WTC11 (cell line): ENCODE measurements around the gene CROCC2.

Experiments
- CBFB ChIP-seq: sonication (generic); formaldehyde crosslinking; IDR thresholded peaks from 2 replicates; pipeline ENCODE4 v1.8.1; 2022; ENCODE audit warnings: mild to moderate bottlenecking, low read depth, missing genetic modification reagents
- E2F5 ChIP-seq: sonication (generic); formaldehyde crosslinking; IDR thresholded peaks from 2 replicates; pipeline ENCODE4 v1.8.1; 2022; ENCODE audit warnings: mild to moderate bottlenecking, moderate library complexity, missing genetic modification reagents
- GRHL2 ChIP-seq: fragments of 250-450 bp; sonication (Bioruptor Pico); IDR thresholded peaks from 2 replicates; pipeline ENCODE4 v1.8.0; 2022; ENCODE audit warnings: mild to moderate bottlenecking, moderate library complexity; ENCODE audit not compliant: insufficient replicate concordance, severe bottlenecking
- IRF2 ChIP-seq: sonication (generic); formaldehyde crosslinking; IDR thresholded peaks from 2 replicates; pipeline ENCODE4 v1.8.0; 2022; ENCODE audit warnings: low read depth, missing genetic modification reagents, borderline replicate concordance
- MYBL2 ChIP-seq: sonication (generic); formaldehyde crosslinking; IDR thresholded peaks from 2 replicates; pipeline ENCODE4 v1.8.1; 2023; ENCODE audit warnings: mild to moderate bottlenecking, moderate library complexity, missing genetic modification reagents
- NFYB ChIP-seq: sonication (generic); formaldehyde crosslinking; conservative IDR thresholded peaks from 2 replicates; pipeline ENCODE4 v1.8.0; 2022; ENCODE audit warnings: low read depth, missing genetic modification reagents
- SP1 ChIP-seq: sonication (generic); formaldehyde crosslinking; conservative IDR thresholded peaks from 2 replicates; pipeline ENCODE4 v1.8.1; 2022; ENCODE audit warnings: missing genetic modification reagents
- STAT6 ChIP-seq: sonication (generic); formaldehyde crosslinking; conservative IDR thresholded peaks from 2 replicates; pipeline ENCODE4 v1.8.1; 2023; ENCODE audit warnings: mild to moderate bottlenecking, low read depth, missing genetic modification reagents, moderate library complexity
- USF2 ChIP-seq: sonication (generic); formaldehyde crosslinking; IDR thresholded peaks from 2 replicates; pipeline ENCODE4 v1.8.1; 2023; ENCODE audit warnings: mild to moderate bottlenecking, missing genetic modification reagents, moderate library complexity
- TF ChIP-seq, protein P1 (sequence below): sonication (generic); formaldehyde crosslinking; IDR thresholded peaks from 2 replicates; pipeline ENCODE4 v1.8.0; 2022; ENCODE audit warnings: missing genetic modification reagents
- TF ChIP-seq, protein P2 (sequence below): fragments of 200-600 bp; IDR thresholded peaks from 2 replicates; pipeline ENCODE4 v1.8.0; 2022; ENCODE audit warnings: antibody characterized with exemption
- TF ChIP-seq, protein P3 (sequence below): sonication (generic); formaldehyde crosslinking; IDR thresholded peaks from 2 replicates; pipeline ENCODE4 v1.8.0; 2022; ENCODE audit warnings: mild to moderate bottlenecking, missing genetic modification reagents

DNA sequence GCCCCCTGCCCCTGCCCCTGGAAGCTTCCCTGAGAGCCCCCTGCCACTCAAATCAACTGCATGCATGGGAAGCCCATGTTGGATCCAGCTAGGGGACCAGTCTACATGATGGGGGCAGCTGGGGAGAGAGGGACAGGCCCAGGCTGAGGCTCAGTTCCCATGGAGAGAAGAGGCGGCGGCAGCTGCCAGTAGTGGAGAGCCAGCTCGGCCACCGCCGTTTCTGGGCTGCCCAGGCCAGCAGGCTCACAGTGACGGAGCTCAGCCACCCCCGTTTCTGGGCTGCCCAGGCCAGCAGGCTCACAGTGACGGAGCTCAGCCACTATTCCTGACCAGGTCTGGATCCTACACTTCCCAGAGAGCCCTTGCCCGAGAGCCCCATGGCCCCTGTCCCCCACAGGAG, 13.8 kb upstream of the CROCC2 start:
- TF ChIP-seq, protein P1, sequence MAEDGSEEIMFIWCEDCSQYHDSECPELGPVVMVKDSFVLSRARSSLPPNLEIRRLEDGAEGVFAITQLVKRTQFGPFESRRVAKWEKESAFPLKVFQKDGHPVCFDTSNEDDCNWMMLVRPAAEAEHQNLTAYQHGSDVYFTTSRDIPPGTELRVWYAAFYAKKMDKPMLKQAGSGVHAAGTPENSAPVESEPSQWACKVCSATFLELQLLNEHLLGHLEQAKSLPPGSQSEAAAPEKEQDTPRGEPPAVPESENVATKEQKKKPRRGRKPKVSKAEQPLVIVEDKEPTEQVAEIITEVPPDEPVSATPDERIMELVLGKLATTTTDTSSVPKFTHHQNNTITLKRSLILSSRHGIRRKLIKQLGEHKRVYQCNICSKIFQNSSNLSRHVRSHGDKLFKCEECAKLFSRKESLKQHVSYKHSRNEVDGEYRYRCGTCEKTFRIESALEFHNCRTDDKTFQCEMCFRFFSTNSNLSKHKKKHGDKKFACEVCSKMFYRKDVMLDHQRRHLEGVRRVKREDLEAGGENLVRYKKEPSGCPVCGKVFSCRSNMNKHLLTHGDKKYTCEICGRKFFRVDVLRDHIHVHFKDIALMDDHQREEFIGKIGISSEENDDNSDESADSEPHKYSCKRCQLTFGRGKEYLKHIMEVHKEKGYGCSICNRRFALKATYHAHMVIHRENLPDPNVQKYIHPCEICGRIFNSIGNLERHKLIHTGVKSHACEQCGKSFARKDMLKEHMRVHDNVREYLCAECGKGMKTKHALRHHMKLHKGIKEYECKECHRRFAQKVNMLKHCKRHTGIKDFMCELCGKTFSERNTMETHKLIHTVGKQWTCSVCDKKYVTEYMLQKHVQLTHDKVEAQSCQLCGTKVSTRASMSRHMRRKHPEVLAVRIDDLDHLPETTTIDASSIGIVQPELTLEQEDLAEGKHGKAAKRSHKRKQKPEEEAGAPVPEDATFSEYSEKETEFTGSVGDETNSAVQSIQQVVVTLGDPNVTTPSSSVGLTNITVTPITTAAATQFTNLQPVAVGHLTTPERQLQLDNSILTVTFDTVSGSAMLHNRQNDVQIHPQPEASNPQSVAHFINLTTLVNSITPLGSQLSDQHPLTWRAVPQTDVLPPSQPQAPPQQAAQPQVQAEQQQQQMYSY (CRISPR knock-in tag) = no peak
- TF ChIP-seq CBFB (CRISPR knock-in tag) (no peak), STAT6 (CRISPR knock-in tag) (no peak), SP1 (CRISPR knock-in tag) (no peak), IRF2 (CRISPR knock-in tag) (no peak), MYBL2 (CRISPR knock-in tag) (no peak), GRHL2 (CRISPR knock-in tag) (no peak), E2F5 (no peak), NFYB (no peak), USF2 (no peak)
- TF ChIP-seq, protein P2, sequence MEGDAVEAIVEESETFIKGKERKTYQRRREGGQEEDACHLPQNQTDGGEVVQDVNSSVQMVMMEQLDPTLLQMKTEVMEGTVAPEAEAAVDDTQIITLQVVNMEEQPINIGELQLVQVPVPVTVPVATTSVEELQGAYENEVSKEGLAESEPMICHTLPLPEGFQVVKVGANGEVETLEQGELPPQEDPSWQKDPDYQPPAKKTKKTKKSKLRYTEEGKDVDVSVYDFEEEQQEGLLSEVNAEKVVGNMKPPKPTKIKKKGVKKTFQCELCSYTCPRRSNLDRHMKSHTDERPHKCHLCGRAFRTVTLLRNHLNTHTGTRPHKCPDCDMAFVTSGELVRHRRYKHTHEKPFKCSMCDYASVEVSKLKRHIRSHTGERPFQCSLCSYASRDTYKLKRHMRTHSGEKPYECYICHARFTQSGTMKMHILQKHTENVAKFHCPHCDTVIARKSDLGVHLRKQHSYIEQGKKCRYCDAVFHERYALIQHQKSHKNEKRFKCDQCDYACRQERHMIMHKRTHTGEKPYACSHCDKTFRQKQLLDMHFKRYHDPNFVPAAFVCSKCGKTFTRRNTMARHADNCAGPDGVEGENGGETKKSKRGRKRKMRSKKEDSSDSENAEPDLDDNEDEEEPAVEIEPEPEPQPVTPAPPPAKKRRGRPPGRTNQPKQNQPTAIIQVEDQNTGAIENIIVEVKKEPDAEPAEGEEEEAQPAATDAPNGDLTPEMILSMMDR = no peak
- TF ChIP-seq, protein P3, sequence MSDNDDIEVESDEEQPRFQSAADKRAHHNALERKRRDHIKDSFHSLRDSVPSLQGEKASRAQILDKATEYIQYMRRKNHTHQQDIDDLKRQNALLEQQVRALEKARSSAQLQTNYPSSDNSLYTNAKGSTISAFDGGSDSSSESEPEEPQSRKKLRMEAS (CRISPR knock-in tag) = no peak
